HG02884 (cell line): ENCODE measurements around the gene SLC16A8.

Experiments used
- ATAC-seq: cut with Tn5 transposase; IDR thresholded peaks from one replicate; pipeline ENCODE4 v1.9.1; 2021; ENCODE audit warnings: mild to moderate bottlenecking, moderate library complexity; ENCODE audit not compliant: unreplicated experiment

Gene SLC16A8

DNA sequence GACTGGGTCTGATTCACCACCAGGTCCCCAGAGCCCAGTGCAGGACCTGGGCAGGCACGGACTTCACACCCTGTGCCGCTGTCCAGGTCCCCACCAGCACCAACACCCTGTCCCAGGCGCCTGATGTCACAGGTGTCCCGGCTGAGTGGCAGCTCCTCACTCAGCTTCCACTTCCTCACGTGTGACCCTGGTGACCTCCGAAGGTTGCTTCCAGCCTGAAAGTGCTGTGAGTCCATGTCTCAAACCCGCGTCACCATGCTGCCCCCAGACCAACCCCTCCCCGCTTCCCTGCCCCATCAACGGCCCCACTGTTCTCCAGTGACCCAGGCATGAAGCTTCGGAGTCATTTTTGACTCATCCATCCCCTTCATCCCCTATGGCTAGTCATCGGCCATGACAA lies 52.5 kb downstream of the SLC16A8 start:
- no peak for ATAC-seq

- no peak for ATAC-seq
Measured at GRCh38 chr22:38030311-38031133, 53.5 kb downstream of the SLC16A8 start.

GRCh38 chr22:38029901-38030300 lies 54.1 kb downstream of the SLC16A8 start:
- no peak for ATAC-seq

GRCh38 chr22:38029370-38029769 lies 54.6 kb downstream of the SLC16A8 start:
- ATAC-seq: no peak

DNA sequence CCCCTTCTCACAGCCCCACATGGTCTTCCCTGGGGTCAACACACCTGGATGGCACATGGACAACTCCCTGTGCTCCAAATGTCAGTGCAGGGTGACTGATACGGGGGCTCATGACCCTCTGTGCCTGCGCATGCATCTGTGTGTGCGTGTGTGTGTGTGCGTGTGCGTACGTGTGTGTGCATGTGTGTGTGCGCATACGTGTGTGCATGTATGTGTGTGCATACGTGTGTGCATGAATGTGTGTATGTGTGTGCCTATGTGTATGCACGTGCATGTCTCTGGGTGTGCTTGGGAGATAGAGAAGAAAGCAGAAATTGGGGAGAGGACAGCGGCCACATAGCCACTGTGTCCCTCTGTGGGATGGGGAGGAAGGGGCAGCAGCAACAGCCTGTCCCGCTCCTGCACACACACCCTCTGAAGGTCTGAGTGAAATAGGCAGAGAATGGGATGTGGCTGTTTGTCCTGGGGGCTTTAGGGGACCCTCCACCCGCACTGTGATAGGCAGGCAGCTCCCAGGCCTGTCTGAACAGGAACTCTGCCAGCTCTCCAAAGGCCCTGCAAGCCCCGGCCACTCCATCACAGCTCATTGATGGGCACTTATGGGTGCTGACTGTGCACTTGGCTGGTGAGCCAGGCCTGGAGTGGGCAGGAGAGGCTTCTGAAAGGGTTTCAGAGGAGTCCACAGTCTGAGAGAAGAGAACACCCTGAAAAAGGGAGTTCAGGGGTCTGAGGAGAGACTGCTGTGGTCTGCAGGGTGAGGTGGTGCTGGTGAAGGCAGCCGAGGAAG lies 55.4 kb downstream of the SLC16A8 start:
- ATAC-seq: no peak
